DMS79 treated with DMSO at 0.1 percent for 48 hours (cell line): Measurements from ENCODE around the gene MTF1.
A peak's percentile ranks its signal among the peaks of the same experiment; 100 is the strongest.

Experiments
- DNase-seq: peaks from one replicate; lab custom pipeline; 2025; lab: John Stamatoyannopoulos, UW

MTF1 gene

GRCh38 chr1:37828410-37829074 lies 30.9 kb downstream of the MTF1 start:
- DNase-seq, result no peak

- DNase-seq, result no peak
Measured at GRCh38 chr1:37825506-37825905, 33.9 kb downstream of the MTF1 start.

GRCh38 chr1:37824001-37824400 lies 35.4 kb downstream of the MTF1 start:
- no peak for DNase-seq

- no peak for DNase-seq
Measured at GRCh38 chr1:37822906-37823815, 36.2 kb downstream of the MTF1 start.

GRCh38 chr1:37821481-37821880 lies 37.9 kb downstream of the MTF1 start:
- DNase-seq, result no peak

GRCh38 chr1:37817481-37817880 lies 41.9 kb downstream of the MTF1 start:
- DNase-seq, result no peak

GRCh38 chr1:37814252-37814651 lies 45.1 kb downstream of the MTF1 start:
- no peak for DNase-seq

- no peak for DNase-seq
Measured at GRCh38 chr1:37813529-37814145, 45.8 kb downstream of the MTF1 start.

GRCh38 chr1:37811027-37811655 lies 48.3 kb downstream of the MTF1 start:
- peak; percentile 8 for DNase-seq

GRCh38 chr1:37809942-37810341 lies 49.5 kb downstream of the MTF1 start:
- no peak for DNase-seq

GRCh38 chr1:37808369-37809319 lies 50.7 kb downstream of the MTF1 start:
- peak; percentile 74 for DNase-seq

GRCh38 chr1:37807555-37808368 lies 51.6 kb downstream of the MTF1 start, which contains the start of the genes C1orf122 and YRDC:
TSS of gene C1orf122 (plus strand) at chr1:37807790. CDS start at chr1:37808405, 615 bp downstream.
TSS of gene YRDC (minus strand) at chr1:37808208. CDS start at chr1:37808180, 28 bp downstream.
- peak; percentile 85 for DNase-seq

- DNase-seq, result no peak
Measured at GRCh38 chr1:37807220-37807554, 52.2 kb downstream of the MTF1 start.

- no peak for DNase-seq
Measured at GRCh38 chr1:37802439-37802838, 57.0 kb downstream of the MTF1 start.

- no peak for DNase-seq
Measured at GRCh38 chr1:37797750-37798345, 61.5 kb downstream of the MTF1 start.

GRCh38 chr1:37795340-37796125 lies 63.9 kb downstream of the MTF1 start:
- peak; percentile 81 for DNase-seq

GRCh38 chr1:37794372-37795339 lies 64.7 kb downstream of the MTF1 start:
- DNase-seq, result peak; percentile 33
